ENCODE data around the gene PCGF1.
A peak's percentile ranks its signal among the peaks of the same experiment; 100 is the strongest.

Gene PCGF1

DNA sequence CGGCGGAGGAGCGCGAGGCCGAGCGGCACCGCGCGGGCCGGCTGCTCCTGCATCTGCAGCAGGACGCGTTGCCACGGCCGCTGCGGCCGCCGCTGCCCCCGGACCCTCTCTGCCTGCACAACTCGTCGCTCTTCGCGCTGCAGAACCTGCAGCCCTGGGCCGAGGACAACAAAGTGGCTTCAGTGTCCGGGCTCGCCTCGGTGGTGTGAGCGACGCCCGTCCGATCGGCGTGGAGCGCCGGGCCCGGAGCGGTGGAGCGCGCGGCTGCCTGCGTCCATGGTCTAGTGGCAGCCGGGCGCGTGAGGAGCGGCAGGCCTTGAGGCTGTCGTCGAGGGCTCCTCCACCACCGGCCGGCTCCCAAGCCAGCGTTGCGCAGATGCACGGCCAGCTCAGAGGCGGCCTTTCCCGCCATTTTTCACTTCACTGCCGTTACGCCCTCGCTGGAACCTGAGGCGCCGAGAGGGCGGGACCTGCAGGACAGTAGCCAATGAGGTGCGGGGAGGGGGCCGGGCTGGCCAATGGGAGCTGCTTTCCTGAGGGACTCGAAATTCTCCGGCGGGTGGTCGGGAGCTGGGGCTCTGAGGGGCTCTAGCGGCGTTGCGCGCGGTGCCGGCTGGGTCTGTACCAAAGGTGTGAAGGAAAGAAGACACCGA is 8.6 kb upstream of the PCGF1 start:
- DNase-seq (ENCODE audit: extremely low read depth in 1 of 2, low read depth in 1 of 2), result peak in 1 of 2 donors; percentile 71

DNA sequence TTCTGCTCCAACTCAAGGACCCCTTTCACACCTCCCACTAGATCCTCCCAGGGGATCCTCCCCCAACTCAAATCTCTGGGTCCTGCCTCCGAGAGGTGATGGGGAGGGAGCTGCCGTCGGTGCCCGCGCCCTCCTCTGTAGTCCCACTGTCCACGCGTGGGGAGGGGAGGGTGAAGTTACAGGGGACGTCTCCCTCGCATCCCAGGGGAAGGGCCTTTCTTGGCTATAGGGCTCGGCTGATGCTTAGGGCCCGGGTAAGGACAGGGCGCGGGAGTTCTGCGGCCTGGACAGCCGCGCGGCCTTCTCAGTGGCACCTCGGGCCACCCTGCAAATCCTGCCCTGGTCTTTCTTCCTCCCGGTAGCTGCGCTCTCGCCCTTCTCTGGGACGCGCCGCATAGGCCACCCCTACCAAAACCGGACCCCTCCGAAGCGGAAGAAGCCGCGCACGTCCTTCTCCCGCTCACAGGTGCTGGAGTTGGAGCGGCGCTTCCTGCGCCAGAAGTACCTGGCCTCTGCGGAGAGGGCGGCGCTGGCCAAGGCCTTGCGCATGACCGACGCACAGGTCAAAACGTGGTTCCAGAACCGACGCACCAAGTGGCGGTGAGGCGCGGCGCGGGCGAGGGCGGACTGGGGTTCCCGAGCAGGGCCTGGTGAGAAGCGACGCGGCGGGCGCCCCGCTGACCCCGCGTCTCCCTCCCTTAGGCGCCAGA is 7.9 kb upstream of the PCGF1 start:
- no peak for DNase-seq (ENCODE audit: extremely low read depth in 1 of 2, low read depth in 1 of 2)

GRCh38 chr2:74514368-74515270 is 7.1 kb upstream of the PCGF1 start, which contains the start of gene TLX2:
TSS of gene TLX2 (plus strand) at chr2:74514450. CDS start at chr2:74514807, 357 bp downstream.
- DNase-seq (ENCODE audit: extremely low read depth in 1 of 2, low read depth in 1 of 2), result no peak

GRCh38 chr2:74513605-74514367 is 6.3 kb upstream of the PCGF1 start:
- DNase-seq (ENCODE audit: extremely low read depth in 1 of 2, low read depth in 1 of 2), result no peak

GRCh38 chr2:74512744-74513604 is 5.5 kb upstream of the PCGF1 start:
- DNase-seq (ENCODE audit: extremely low read depth in 1 of 2, low read depth in 1 of 2), result no peak

DNA sequence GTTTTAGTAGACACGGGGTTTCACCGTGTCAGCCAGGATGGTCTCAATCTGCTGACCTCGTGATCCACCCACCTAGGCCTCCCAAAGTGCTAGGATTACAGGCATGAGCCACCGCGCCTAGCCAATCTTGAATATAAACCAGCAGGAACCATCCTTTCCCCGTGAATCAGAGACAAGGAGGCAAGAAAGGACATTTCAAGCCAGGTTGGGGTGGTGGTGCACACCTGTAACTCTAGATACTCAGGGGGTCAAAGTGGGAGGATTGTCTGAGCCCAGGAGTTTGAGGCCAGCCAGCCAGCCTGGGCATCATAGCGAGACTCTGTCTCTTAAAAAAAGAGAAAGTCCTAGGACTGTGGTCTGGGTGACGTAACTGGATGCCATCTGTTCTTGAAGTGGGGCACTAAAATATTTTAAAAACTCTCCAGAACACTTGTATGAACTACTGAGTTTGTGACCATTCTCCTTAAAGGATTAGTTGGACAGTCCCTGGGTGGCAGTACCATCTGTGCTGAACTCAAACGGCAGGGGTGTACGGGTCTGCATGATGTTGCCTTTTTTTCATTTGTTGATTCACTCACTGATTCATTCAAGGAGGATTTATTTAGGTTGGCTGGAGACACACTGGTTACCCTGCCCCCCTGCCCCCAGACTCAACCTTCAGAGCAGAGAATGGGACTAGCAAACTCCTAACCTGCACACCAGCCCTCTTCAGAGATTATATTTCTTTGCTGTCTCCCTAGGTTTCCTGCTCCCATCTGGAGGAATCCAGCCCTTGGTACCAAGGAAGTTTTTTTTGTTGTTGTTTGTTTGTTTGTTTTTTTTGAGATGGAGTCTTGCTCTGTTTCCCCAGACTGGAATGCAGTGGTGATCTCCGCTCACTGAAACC is 3.9 kb upstream of the PCGF1 start:
- no peak for DNase-seq (ENCODE audit: extremely low read depth in 1 of 2, low read depth in 1 of 2)

GRCh38 chr2:74510272-74510671 is 2.8 kb upstream of the PCGF1 start:
- DNase-seq (ENCODE audit: extremely low read depth in 1 of 2, low read depth in 1 of 2), result no peak

GRCh38 chr2:74507926-74508520 is 528 bp upstream of the PCGF1 start:
- DNase-seq (ENCODE audit: extremely low read depth in 1 of 2, low read depth in 1 of 2), result no peak

GRCh38 chr2:74505448-74506246 is 1.8 kb downstream of the PCGF1 start:
- DNase-seq (ENCODE audit: extremely low read depth in 1 of 2, low read depth in 1 of 2), result no peak

GRCh38 chr2:74504591-74504990 is 2.9 kb downstream of the PCGF1 start:
- no peak for DNase-seq (ENCODE audit: extremely low read depth in 1 of 2, low read depth in 1 of 2)

GRCh38 chr2:74503506-74504475 is 3.7 kb downstream of the PCGF1 start:
- DNase-seq (ENCODE audit: extremely low read depth in 1 of 2, low read depth in 1 of 2), result no peak

DNA sequence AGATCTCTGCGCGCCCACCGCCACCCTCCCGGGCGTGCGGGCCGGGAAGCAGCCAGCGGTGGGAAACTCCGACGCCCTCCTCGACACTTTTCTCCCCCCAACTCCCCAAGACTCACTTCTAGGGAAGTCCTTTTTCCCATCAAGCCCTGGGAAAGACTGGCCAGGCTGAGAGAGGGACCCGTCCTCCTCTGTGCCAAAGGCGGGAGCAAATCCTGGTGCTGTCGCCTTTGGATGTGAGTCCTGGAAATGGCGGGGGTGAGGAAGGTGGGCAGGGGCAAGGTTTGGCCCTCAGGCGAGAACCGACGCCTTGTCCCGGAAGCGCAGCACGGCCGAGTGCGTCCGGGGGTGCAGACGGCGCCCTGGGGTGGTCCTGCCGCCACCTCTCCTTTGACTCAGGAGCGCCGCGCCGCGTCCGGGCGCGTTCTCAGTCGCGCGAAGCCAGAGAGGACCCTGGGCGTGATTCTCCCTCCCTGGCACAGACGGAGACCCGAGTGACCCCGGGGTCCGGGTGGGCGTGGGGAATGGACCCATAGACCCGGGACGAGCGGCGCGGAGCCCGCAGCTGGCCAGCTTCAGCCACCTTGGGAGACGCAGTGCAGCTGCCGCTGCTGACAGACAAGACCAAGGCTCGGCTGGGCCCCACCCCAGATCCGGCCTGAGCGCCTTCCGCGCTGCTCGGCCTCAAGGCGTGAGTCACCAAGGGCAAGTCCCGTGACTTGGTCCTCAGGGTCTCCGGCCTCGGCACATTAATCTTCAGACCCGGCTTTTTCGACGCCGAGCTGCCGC is 4.6 kb downstream of the PCGF1 start:
- DNase-seq (ENCODE audit: extremely low read depth in 1 of 2, low read depth in 1 of 2), result peak; percentile 50 to 51

DNA sequence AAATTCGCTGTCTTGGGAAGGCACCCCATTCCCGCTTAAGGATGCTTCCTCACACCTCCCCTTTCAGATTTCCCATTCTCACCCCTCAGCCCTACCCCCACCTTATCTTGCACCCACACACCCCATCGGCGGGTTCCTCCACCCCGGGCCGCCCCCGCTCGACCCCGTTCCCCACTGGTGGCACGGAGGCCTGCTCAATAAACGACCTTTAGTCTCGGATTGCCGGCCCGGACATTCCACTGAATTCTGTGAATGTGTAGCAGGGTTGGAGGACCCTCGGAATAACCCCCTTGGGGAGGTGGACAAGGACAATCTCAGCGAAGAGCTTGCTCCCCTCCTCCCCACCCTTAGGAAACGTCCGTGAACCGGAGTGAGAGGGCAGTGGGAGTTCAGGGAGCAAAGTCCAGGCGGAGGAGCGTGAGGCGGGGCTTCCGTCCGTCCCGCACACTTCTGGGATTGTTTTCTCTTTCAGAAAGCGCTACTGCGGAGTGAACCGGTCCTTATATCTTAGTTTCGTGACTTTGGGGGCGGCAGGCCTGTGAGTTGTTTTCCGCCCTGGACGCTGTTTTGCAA is 5.3 kb downstream of the PCGF1 start:
- no peak for DNase-seq (ENCODE audit: extremely low read depth in 1 of 2, low read depth in 1 of 2)

DNA sequence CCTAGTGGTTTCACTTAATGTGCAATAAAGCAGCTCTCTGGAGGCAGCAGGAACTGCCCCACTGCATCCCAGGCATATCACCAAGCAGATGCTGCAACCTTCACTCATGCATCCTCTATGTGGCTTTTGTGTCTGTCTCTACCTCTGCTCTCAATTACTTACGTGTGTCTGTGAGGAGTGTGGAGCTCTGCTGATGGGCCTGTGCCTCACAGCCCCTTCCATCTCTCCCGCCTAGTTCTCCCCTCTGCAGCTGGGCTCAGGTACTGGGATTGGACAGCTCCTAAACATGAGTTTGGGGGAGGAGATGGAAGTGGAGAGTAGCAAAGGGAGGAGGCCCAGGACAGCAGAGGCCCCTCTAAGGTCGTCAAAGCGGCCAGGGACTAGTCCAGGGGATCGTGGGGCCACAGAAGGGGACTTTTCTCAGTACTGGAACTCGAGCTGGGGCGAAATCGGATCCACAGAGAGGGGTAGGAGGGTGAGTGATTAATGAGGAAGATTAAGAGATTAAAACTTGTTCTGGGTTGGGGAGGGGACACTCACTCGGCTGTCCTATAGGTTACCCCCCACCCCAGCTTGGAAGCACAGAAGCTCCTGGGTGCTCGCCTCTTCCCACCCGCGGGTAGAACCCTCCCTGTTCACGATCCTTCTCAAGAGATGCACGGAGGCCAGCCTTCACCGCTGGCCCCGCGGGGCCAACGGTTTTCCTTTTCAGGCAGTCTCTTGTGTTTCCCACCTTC is 6.0 kb downstream of the PCGF1 start:
- no peak for DNase-seq (ENCODE audit: extremely low read depth in 1 of 2, low read depth in 1 of 2)

DNA sequence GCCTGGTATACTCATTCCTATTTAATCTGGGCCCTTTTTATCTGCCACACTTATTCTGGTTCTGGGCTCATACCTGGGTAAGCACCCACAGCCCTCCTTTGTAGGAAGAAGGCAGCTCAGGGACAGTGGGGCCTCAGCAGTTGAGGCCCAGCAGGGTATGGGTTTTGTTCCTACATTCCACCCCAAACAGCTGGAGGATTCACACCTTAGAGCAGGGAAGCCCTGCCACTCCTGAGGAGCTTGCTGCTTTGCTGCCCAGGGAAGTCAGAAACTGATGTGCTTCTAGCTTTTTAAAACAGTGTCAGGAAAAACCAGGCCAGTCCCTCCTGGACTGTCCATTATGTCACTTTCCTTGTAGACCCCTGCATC is 6.9 kb downstream of the PCGF1 start:
- DNase-seq (ENCODE audit: extremely low read depth in 1 of 2, low read depth in 1 of 2), result no peak
